ENCODE data around the gene HDAC11. TPM values are rescaled to one million over a fixed set of nuclear protein-coding genes. Genes with fewer than 3 reads are reported as not detected.
"Not testable (repeated sequence)": the region's sequence is repeated elsewhere in the genome, so short reads cannot be mapped to it uniquely, and the experiment has no call there.

Gene HDAC11
- total and polyA plus RNA-seq, 3 experiments from 2014 or later: 2.6 to 7.5 (median 3.2) TPM

- Mint-ChIP-seq H3K27ac (peak overlapping the region in 2 of 8 donors; percentile 11 to 71), H3K27me3 (peaks cover 0 to 1% of the 10 kb centered on the region in 2 donors), H3K4me3 (no peak overlapping the region), H3K9me3 (no peaks in the 10 kb centered on the region), H3K36me3 (peaks cover 0 to 5% (median 2%) of the 10 kb centered on the region in 3 donors), H3K4me1 (peaks cover 0 to 8% (median 6%) of the 10 kb centered on the region in 3 donors)
- H3K27ac ChIP-seq (ENCODE audit: low read depth, low read length): no peak overlapping the region
- H3K4me3 ChIP-seq (ENCODE audit: low read length): no peak overlapping the region
- H3K36me3 ChIP-seq (ENCODE audit: insufficient read depth, low read length): no peaks in the 10 kb centered on the region
- H3K9me3 ChIP-seq (ENCODE audit: low read length): no peaks in the 10 kb centered on the region
- no peaks in the 10 kb centered on the region for H3K4me1 ChIP-seq (ENCODE audit: insufficient read depth, low read length)
- DNase-seq: no peak
- H3K27me3 ChIP-seq (ENCODE audit: insufficient read depth, low read length, poor library complexity, severe bottlenecking): no peaks in the 10 kb centered on the region
- CTCF ChIA-PET: interaction anchor here (0.6 to 3.2 kb wide), 13 partner anchors 7 to 610 kb away, joined by 3 to 74 read pairs (median 4); no protein-coding TSS in a partner anchor
- POLR2A ChIA-PET: no interaction called here
Measured at GRCh38 chr3:13495351-13495813, 15.3 kb downstream of the HDAC11 start.

- no peaks in the 10 kb centered on the region for H3K9me3 Mint-ChIP-seq
- POLR2A ChIA-PET: no interaction called here
Measured at GRCh38 chr3:13495921-13496723, 16.0 kb downstream of the HDAC11 start.

GRCh38 chr3:13496879-13497278 is 16.8 kb downstream of the HDAC11 start:
- Mint-ChIP-seq H3K9me3 (no peaks in the 10 kb centered on the region), H3K36me3 (peaks cover 0 to 5% (median 2%) of the 10 kb centered on the region in 3 donors), H3K27ac (no peak overlapping the region), H3K4me3 (no peak overlapping the region), H3K4me1 (peaks cover 0 to 8% (median 6%) of the 10 kb centered on the region in 3 donors), H3K27me3 (peaks cover 0 to 1% of the 10 kb centered on the region in 2 donors)
- Histone ChIP-seq H3K27me3 (ENCODE audit: insufficient read depth, low read length, poor library complexity, severe bottlenecking) (no peaks in the 10 kb centered on the region), H3K4me1 (ENCODE audit: insufficient read depth, low read length) (no peaks in the 10 kb centered on the region), H3K9me3 (ENCODE audit: low read length) (no peaks in the 10 kb centered on the region), H3K36me3 (ENCODE audit: insufficient read depth, low read length) (no peaks in the 10 kb centered on the region), H3K4me3 (ENCODE audit: low read length) (no peak overlapping the region), H3K27ac (ENCODE audit: low read depth, low read length) (no peak overlapping the region)
- CTCF ChIA-PET: interaction anchor here (0.6 to 4.3 kb wide), 17 partner anchors 9 to 399 kb away, joined by 3 to 74 read pairs (median 4); partner anchors contain the start of gene WNT7A
- POLR2A ChIA-PET: no interaction called here
- no peak for DNase-seq

More at GRCh38 chr3:13495921-13496723, 16.0 kb downstream of the HDAC11 start:
- Mint-ChIP-seq H3K4me1 (peaks cover 0 to 8% (median 6%) of the 10 kb centered on the region in 3 donors), H3K27ac (peak overlapping the region in 1 of 8 donors; percentile 25), H3K27me3 (peaks cover 0 to 1% of the 10 kb centered on the region in 2 donors), H3K4me3 (no peak overlapping the region), H3K36me3 (peaks cover 0 to 5% (median 2%) of the 10 kb centered on the region in 3 donors)
- H3K36me3 ChIP-seq (ENCODE audit: insufficient read depth, low read length): no peaks in the 10 kb centered on the region
- no peaks in the 10 kb centered on the region for H3K4me1 ChIP-seq (ENCODE audit: insufficient read depth, low read length)
- peak; percentile 41 to 73 (median 50) for DNase-seq
- H3K27me3 ChIP-seq (ENCODE audit: insufficient read depth, low read length, poor library complexity, severe bottlenecking): no peaks in the 10 kb centered on the region
- H3K27ac ChIP-seq (ENCODE audit: low read depth, low read length): no peak overlapping the region
- CTCF ChIA-PET: interaction anchor here (0.6 to 3.2 kb wide), 18 partner anchors 8 to 609 kb away, joined by 3 to 74 read pairs (median 4); partner anchors contain the start of gene WNT7A
- H3K4me3 ChIP-seq (ENCODE audit: low read length): no peak overlapping the region
- H3K9me3 ChIP-seq (ENCODE audit: low read length): no peaks in the 10 kb centered on the region

- no peaks in the 10 kb centered on the region for H3K27me3 ChIP-seq (ENCODE audit: insufficient read depth, low read length, poor library complexity, severe bottlenecking)
- H3K4me1 Mint-ChIP-seq: peaks cover 0 to 8% (median 6%) of the 10 kb centered on the region in 3 donors
- ChIA-PET POLR2A (no interaction called here), CTCF (interaction anchor here (1.3 to 4.3 kb wide), 3 partner anchors 9 to 160 kb away, joined by 4 to 42 read pairs (median 5); no protein-coding TSS in a partner anchor)
- H3K9me3 Mint-ChIP-seq: no peaks in the 10 kb centered on the region
- no peak overlapping the region for H3K27ac ChIP-seq (ENCODE audit: low read depth, low read length)
- H3K4me3 Mint-ChIP-seq: no peak overlapping the region
- H3K36me3 ChIP-seq (ENCODE audit: insufficient read depth, low read length): no peaks in the 10 kb centered on the region
- H3K36me3 Mint-ChIP-seq: peaks cover 0 to 5% (median 2%) of the 10 kb centered on the region in 3 donors
- no peak overlapping the region for H3K27ac Mint-ChIP-seq
- no peaks in the 10 kb centered on the region for H3K9me3 ChIP-seq (ENCODE audit: low read length)
- H3K4me1 ChIP-seq (ENCODE audit: insufficient read depth, low read length): no peaks in the 10 kb centered on the region
- DNase-seq: no peak
- H3K27me3 Mint-ChIP-seq: peaks cover 0 to 1% of the 10 kb centered on the region in 2 donors
- no peak overlapping the region for H3K4me3 ChIP-seq (ENCODE audit: low read length)
Measured at GRCh38 chr3:13497386-13497785, 17.3 kb downstream of the HDAC11 start.

GRCh38 chr3:13498354-13499060 is 18.4 kb downstream of the HDAC11 start:
- DNase-seq: peak in 1 of 5 donors; percentile 41
- ChIA-PET POLR2A (no interaction called here), CTCF (interaction anchor here (0.6 to 4.3 kb wide), 3 partner anchors 9 to 159 kb away, joined by 3 to 42 read pairs (median 5); no protein-coding TSS in a partner anchor)
- Histone ChIP-seq H3K27me3 (ENCODE audit: insufficient read depth, low read length, poor library complexity, severe bottlenecking) (no peaks in the 10 kb centered on the region), H3K36me3 (ENCODE audit: insufficient read depth, low read length) (no peaks in the 10 kb centered on the region), H3K27ac (ENCODE audit: low read depth, low read length) (no peak overlapping the region), H3K4me1 (ENCODE audit: insufficient read depth, low read length) (no peaks in the 10 kb centered on the region), H3K4me3 (ENCODE audit: low read length) (no peak overlapping the region), H3K9me3 (ENCODE audit: low read length) (no peaks in the 10 kb centered on the region)
- Mint-ChIP-seq H3K27ac (no peak overlapping the region), H3K4me3 (no peak overlapping the region), H3K36me3 (peaks cover 0 to 3% (median 2%) of the 10 kb centered on the region in 3 donors), H3K27me3 (no peaks in the 10 kb centered on the region), H3K9me3 (no peaks in the 10 kb centered on the region), H3K4me1 (peaks cover 0 to 4% (median 2%) of the 10 kb centered on the region in 3 donors)

- H3K27me3 Mint-ChIP-seq; H3K4me1 ChIP-seq (ENCODE audit: insufficient read depth, low read length); H3K9me3 ChIP-seq (ENCODE audit: low read length); H3K36me3 Mint-ChIP-seq; H3K4me3 Mint-ChIP-seq; H3K27ac Mint-ChIP-seq; H3K4me3 ChIP-seq (ENCODE audit: low read length); H3K36me3 ChIP-seq (ENCODE audit: insufficient read depth, low read length); POLR2A ChIA-PET; H3K27ac ChIP-seq (ENCODE audit: low read depth, low read length); H3K9me3 Mint-ChIP-seq; H3K27me3 ChIP-seq (ENCODE audit: insufficient read depth, low read length, poor library complexity, severe bottlenecking); H3K4me1 Mint-ChIP-seq: not testable (repeated sequence)
- peak in 1 of 5 donors; percentile 33 for DNase-seq
- CTCF ChIA-PET: interaction anchor here (1.2 to 4.3 kb wide), 2 partner anchors 149 to 386 kb away, joined by 3 to 42 read pairs; no protein-coding TSS in a partner anchor
Measured at GRCh38 chr3:13499246-13499645, 19.1 kb downstream of the HDAC11 start.

GRCh38 chr3:13500133-13500885 is 20.2 kb downstream of the HDAC11 start:
- H3K27me3 Mint-ChIP-seq: no peaks in the 10 kb centered on the region
- Histone ChIP-seq H3K4me1 (ENCODE audit: insufficient read depth, low read length) (no peaks in the 10 kb centered on the region), H3K36me3 (ENCODE audit: insufficient read depth, low read length) (no peaks in the 10 kb centered on the region), H3K27ac (ENCODE audit: low read depth, low read length) (no peak overlapping the region), H3K4me3 (ENCODE audit: low read length) (no peak overlapping the region), H3K27me3 (ENCODE audit: insufficient read depth, low read length, poor library complexity, severe bottlenecking) (no peaks in the 10 kb centered on the region), H3K9me3 (ENCODE audit: low read length) (no peaks in the 10 kb centered on the region)
- H3K4me1 Mint-ChIP-seq: peaks cover 0 to 2% (median 0%) of the 10 kb centered on the region in 3 donors
- CTCF ChIA-PET: interaction anchor here (1.2 to 4.3 kb wide), 3 partner anchors 148 to 408 kb away, joined by 3 to 42 read pairs (median 3); no protein-coding TSS in a partner anchor
- H3K36me3 Mint-ChIP-seq: peaks cover 0 to 9% (median 0%) of the 10 kb centered on the region in 3 donors
- peak overlapping the region in 1 of 8 donors; percentile 29 for H3K27ac Mint-ChIP-seq
- H3K9me3 Mint-ChIP-seq: no peaks in the 10 kb centered on the region
- no peak overlapping the region for H3K4me3 Mint-ChIP-seq
- DNase-seq: peak in 1 of 5 donors; percentile 37
- POLR2A ChIA-PET: no interaction called here
